ENCODE results near the gene TM9SF1. TPM values are rescaled to one million over a fixed set of nuclear protein-coding genes. Genes with fewer than 3 reads are reported as not detected.
A peak's percentile ranks its signal among the peaks of the same experiment; 100 is the strongest.

TM9SF1 gene
- total and polyA plus RNA-seq, 2 experiments from 2014 or later = 12.6 to 27.5 TPM

GRCh38 chr14:24232121-24232644 is 36.9 kb upstream of the TM9SF1 start, which contains the start of gene NEDD8:
TSS of gene NEDD8 (minus strand) at chr14:24232367. CDS start at chr14:24232267, 100 bp downstream.
- Histone ChIP-seq H3K36me3 (ENCODE audit: insufficient read depth) (peaks cover 11% of the 10 kb centered on the region; the same call in 1 of the 2 replicates), H3K4me1 (ENCODE audit: insufficient read depth) (peaks cover 15% of the 10 kb centered on the region), H3K27me3 (ENCODE audit: insufficient read depth) (no peaks in the 10 kb centered on the region), H4K20me1 (replicated peaks; ENCODE audit: insufficient read depth) (peaks cover 10% of the 10 kb centered on the region), H3K4me2 (peak within 1 kb of the TSS; percentile 97), H3K79me2 (replicated peaks; ENCODE audit: insufficient read depth) (peaks cover 60% of the 10 kb centered on the region), H3K4me3 (peak within 1 kb of the TSS; percentile 81), H3K27ac (ENCODE audit: low read depth) (peak within 1 kb of the TSS; percentile 93), H2AFZ (peak within 1 kb of the TSS; percentile 86), H3K9me2 (ENCODE audit: insufficient read depth) (no peaks in the 10 kb centered on the region), H3F3A (replicated peaks; ENCODE audit: low read depth) (peaks cover 7% of the 10 kb centered on the region; the same call in 1 of the 2 replicates)
- peak within 1 kb of the TSS; percentile 91 for H3K4me3 Mint-ChIP-seq
- DNase-seq (ENCODE audit: low spot score) (no peak), ATAC-seq (peak; percentile 84)
- peaks cover 7% of the 10 kb centered on the region for H3K27me3 Mint-ChIP-seq (ENCODE audit: insufficient read depth, low read depth, poor library complexity)
- no peak for TF ChIP-seq EZH2phosphoT487 (IDR thresholded peaks at IDR 0.05; ENCODE audit: unreplicated experiment)
- TF ChIP-seq POLR2AphosphoS5 (IDR thresholded peaks at IDR 0.05; ENCODE audit: low read depth) = peak; percentile 67
- TF ChIP-seq EZH2 (IDR thresholded peaks at IDR 0.05; ENCODE audit: low read depth, unreplicated experiment) = no peak
- peak; percentile 79 for TF ChIP-seq CREB1 (CRISPR knock-in tag; IDR thresholded peaks at IDR 0.05; ENCODE audit: low read depth)
- TF ChIP-seq ETS1 (IDR thresholded peaks at IDR 0.05) = peak; percentile 95
- TF ChIP-seq CTCF (conservative IDR thresholded peaks at IDR 0.05; ENCODE audit: low read depth in 2 of 2) = no peak
- no peaks in the 10 kb centered on the region for H3K9me3 Mint-ChIP-seq
- H3K4me1 Mint-ChIP-seq = peaks cover 17% of the 10 kb centered on the region
- H3K36me3 Mint-ChIP-seq (ENCODE audit: low read depth) = peaks cover 22% of the 10 kb centered on the region
- peak within 1 kb of the TSS; percentile 95 for H3K27ac Mint-ChIP-seq

DNA sequence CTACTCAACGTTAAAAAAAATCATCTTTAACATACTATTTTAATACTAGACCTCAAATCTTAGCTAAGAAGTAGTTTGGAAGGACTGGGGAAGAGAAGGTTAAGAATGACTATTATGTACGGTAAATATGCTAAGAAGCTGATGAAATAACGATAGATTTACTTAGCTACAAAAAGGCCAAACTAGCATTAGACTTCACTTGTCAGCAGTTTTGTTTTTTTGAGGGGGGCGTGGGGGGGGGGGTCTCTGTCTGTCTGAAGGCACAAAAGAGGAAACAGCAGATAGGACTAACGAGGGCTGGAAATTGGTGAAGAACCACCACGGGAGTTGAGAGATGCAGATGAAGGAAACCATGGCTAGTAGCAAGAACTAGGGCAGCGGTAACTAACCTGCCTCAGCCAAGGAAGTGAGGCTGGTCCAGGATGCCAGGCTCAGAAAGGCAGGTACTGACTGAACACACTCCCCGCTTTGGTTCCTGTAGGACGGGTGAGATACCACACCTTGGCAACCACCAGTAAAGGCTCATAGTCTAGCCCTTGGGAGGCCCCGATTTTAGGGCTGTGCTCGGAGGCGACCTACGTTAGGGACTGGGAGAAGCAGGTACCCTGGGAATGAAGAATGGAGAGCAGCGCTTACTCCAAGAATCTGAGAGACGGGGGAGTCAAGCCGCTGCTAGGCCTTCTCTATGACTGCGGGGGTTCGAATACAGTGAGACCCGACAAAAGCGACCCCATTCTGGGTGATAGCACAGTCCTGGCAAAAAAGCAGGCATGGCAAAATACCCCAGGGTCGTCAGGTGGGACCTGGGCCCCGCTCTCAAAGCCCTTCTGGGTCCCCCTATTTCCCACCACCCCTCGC is 36.3 kb upstream of the TM9SF1 start:
- H3K4me3 ChIP-seq = peak overlapping the region; percentile 81
- peak overlapping the region; percentile 95 for H3K27ac Mint-ChIP-seq
- H3K36me3 Mint-ChIP-seq (ENCODE audit: low read depth) = peaks cover 18% of the 10 kb centered on the region
- H3K27me3 Mint-ChIP-seq (ENCODE audit: insufficient read depth, low read depth, poor library complexity) = peaks cover 7% of the 10 kb centered on the region
- peak overlapping the region; percentile 97 for H3K4me2 ChIP-seq
- ATAC-seq = peak; percentile 82
- H3K27me3 ChIP-seq (ENCODE audit: insufficient read depth) = no peaks in the 10 kb centered on the region
- no peaks in the 10 kb centered on the region for H3K9me2 ChIP-seq (ENCODE audit: insufficient read depth)
- DNase-seq (ENCODE audit: low spot score) = peak; percentile 76
- H3K9me3 Mint-ChIP-seq = no peaks in the 10 kb centered on the region
- peaks cover 15% of the 10 kb centered on the region for H3K4me1 ChIP-seq (ENCODE audit: insufficient read depth)
- peaks cover 7% of the 10 kb centered on the region; the same call in 1 of the 2 replicates for H3F3A ChIP-seq (replicated peaks; ENCODE audit: low read depth)
- peaks cover 6% of the 10 kb centered on the region; the same call in 1 of the 2 replicates for H3K36me3 ChIP-seq (ENCODE audit: insufficient read depth)
- H4K20me1 ChIP-seq (replicated peaks; ENCODE audit: insufficient read depth) = peaks cover 10% of the 10 kb centered on the region
- H2AFZ ChIP-seq = peak overlapping the region; percentile 86
- H3K4me3 Mint-ChIP-seq = peak overlapping the region; percentile 91
- peaks cover 67% of the 10 kb centered on the region for H3K79me2 ChIP-seq (replicated peaks; ENCODE audit: insufficient read depth)
- H3K4me1 Mint-ChIP-seq = peaks cover 17% of the 10 kb centered on the region
- peak overlapping the region; percentile 93 for H3K27ac ChIP-seq (ENCODE audit: low read depth)
- TF ChIP-seq ZNF114 (CRISPR knock-in tag; IDR thresholded peaks at IDR 0.05) (no peak), STAT1 (IDR thresholded peaks at IDR 0.05; ENCODE audit: unreplicated experiment) (no peak), EZH2 (IDR thresholded peaks at IDR 0.05; ENCODE audit: low read depth, unreplicated experiment) (no peak), JUNB (IDR thresholded peaks at IDR 0.05; ENCODE audit: unreplicated experiment) (no peak), ZNF462 (CRISPR knock-in tag; IDR thresholded peaks at IDR 0.05) (no peak), POLR2AphosphoS5 (IDR thresholded peaks at IDR 0.05; ENCODE audit: low read depth) (no peak)

Data from GM23338 (cell line).